Smooth muscle cell (in vitro differentiated cells): Measurements from ENCODE around the gene LUZP2. TPM values are rescaled to one million over a fixed set of nuclear protein-coding genes. Genes with fewer than 3 reads are reported as not detected.

Experiments used
- DNase-seq: peaks from one replicate; lab custom pipeline; 2025; ENCODE audit not compliant: unreplicated experiment; lab: John Stamatoyannopoulos, UW
- H2AFZ ChIP-seq: fragments of 200-600 bp; sonication (generic); 2 replicates; pipeline ENCODE4 v1.6.0; 2016; ENCODE audit warnings: antibody characterized with exemption, low read depth, mild to moderate bottlenecking
- H3F3A ChIP-seq: fragments of 200-600 bp; sonication (generic); 2 replicates; pipeline ENCODE4 v1.6.0; 2017; ENCODE audit warnings: antibody characterized with exemption, low read depth
- H3K27ac ChIP-seq: fragments of 200-600 bp; sonication (generic); 2 replicates; pipeline ENCODE4 v1.5.1; 2016; ENCODE audit warnings: low read depth, mild to moderate bottlenecking
- H3K27me3 ChIP-seq: fragments of 200-600 bp; sonication (generic); 2 replicates; pipeline ENCODE4 v1.6.1; 2016; ENCODE audit warnings: low read depth, mild to moderate bottlenecking
- H3K36me3 ChIP-seq: fragments of 200-600 bp; sonication (generic); 2 replicates; pipeline ENCODE4 v1.5.1; 2016; ENCODE audit warnings: low read depth
- H3K4me1 ChIP-seq: fragments of 200-600 bp; sonication (generic); 2 replicates; pipeline ENCODE4 v1.5.1; 2016; ENCODE audit warnings: low read depth
- H3K4me2 ChIP-seq: fragments of 200-600 bp; sonication (generic); 2 replicates; pipeline ENCODE4 v1.6.0; 2016; ENCODE audit warnings: mild to moderate bottlenecking
- H3K4me3 ChIP-seq: fragments of 200-600 bp; sonication (generic); 2 replicates; pipeline ENCODE4 v1.5.1; 2016; ENCODE audit warnings: mild to moderate bottlenecking
- H3K79me2 ChIP-seq: fragments of 200-600 bp; sonication (generic); 2 replicates; pipeline ENCODE4 v1.6.0; 2016; ENCODE audit warnings: low read depth, mild to moderate bottlenecking
- H3K9ac ChIP-seq: fragments of 200-600 bp; sonication (generic); 2 replicates; pipeline ENCODE4 v1.6.0; 2016; ENCODE audit warnings: low read depth
- H3K9me3 ChIP-seq: fragments of 200-600 bp; sonication (generic); replicated peaks from 2 replicates; pipeline ENCODE4 v1.5.1; 2016; ENCODE audit warnings: low read depth
- H4K20me1 ChIP-seq: fragments of 200-600 bp; sonication (generic); 2 replicates; pipeline ENCODE4 v1.6.0; 2016; ENCODE audit warnings: low read depth
- CTCF ChIP-seq: fragments of 200-600 bp; sonication (generic); IDR thresholded peaks from 2 replicates; pipeline ENCODE4 v1.5.1; 2017; ENCODE audit warnings: borderline replicate concordance, mild to moderate bottlenecking, antibody characterized with exemption; ENCODE audit not compliant: insufficient read depth, poor library complexity, severe bottlenecking
- WGBS: methylation state at CpG from one replicate; pipeline ENCODE4 v1.1.7; 2016; ENCODE audit warnings: low lambda C conversion rate; 5-methylcytosine and 5-hydroxymethylcytosine counted together
- polyA plus RNA-seq: library from polyadenylated mRNA; unstranded; fragments of >200 nt; fragmentation: Nextera tagmentation; extraction: Ambion mirVana; gene quantifications from 2 replicates; pipeline ENCODE4 v1.2.1, GENCODE V29; 2016
- total RNA-seq: library from RNA; depleted of rRNA; stranded (reverse); fragments of >200 nt; gene quantifications from 2 replicates; pipeline ENCODE4 v1.2.3, GENCODE V29; 2014

The LUZP2 gene
- total and polyA plus RNA-seq, 2 experiments from 2014 or later = 1.1 to 1.3 TPM

DNA sequence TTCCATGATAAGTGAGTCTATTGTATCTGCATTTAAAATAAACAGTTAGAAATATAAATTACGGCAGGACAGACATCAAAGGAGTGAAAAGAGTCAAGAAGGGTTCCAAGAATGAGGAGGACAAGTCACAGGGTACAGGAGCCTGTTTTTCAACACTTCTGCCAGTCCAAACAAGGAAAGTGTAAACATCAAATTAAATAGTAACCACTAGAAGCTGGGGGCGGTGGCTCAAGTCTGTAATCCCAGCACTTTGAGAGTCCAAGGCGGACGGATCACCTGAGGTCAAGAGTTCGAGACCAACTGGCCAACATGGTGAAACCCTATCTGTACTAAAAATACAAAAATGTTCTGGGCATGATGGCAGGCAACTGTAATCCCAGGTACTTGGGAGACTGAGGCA, 219.6 kb downstream of the LUZP2 start:
- Histone ChIP-seq H3K4me3 (no peak overlapping the region), H2AFZ (no peak overlapping the region), H4K20me1 (no peaks in the 10 kb centered on the region), H3K4me1 (no peaks in the 10 kb centered on the region), H3K27ac (no peak overlapping the region), H3K4me2 (no peak overlapping the region), H3K9ac (no peak overlapping the region), H3K36me3 (no peaks in the 10 kb centered on the region), H3F3A (no peaks in the 10 kb centered on the region), H3K79me2 (no peaks in the 10 kb centered on the region), H3K27me3 (no peaks in the 10 kb centered on the region), H3K9me3 (no peaks in the 10 kb centered on the region)
- 93% methylated on average over 5 of the region's 5 CpGs for WGBS
- DNase-seq = no peak
- no peak for TF ChIP-seq CTCF

DNA sequence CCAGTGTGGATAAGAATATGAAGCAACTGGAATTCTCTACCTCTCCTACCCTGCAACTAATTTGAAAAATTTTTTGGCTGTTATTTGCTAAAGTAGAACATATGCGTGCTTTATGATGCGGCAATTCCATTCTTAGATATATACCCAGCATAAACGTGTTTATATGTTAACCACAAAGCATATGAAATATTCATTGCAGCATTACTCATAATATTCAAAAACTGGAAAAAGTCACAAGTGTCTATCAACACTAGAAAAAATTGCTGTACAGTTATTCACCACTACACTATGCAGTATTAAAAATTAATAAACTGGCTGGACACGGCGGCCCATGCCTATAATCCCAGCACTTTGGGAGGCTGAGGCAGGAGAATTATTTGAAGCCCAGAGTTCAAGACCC, 226.4 kb downstream of the LUZP2 start:
- Histone ChIP-seq H3K4me1 (no peaks in the 10 kb centered on the region), H3F3A (no peaks in the 10 kb centered on the region), H3K9ac (no peak overlapping the region), H4K20me1 (no peaks in the 10 kb centered on the region), H3K4me3 (no peak overlapping the region), H2AFZ (no peak overlapping the region), H3K9me3 (no peaks in the 10 kb centered on the region), H3K36me3 (no peaks in the 10 kb centered on the region), H3K4me2 (no peak overlapping the region), H3K27ac (no peak overlapping the region), H3K79me2 (no peaks in the 10 kb centered on the region), H3K27me3 (no peaks in the 10 kb centered on the region)
- DNase-seq = no peak
- no peak for TF ChIP-seq CTCF
- WGBS = 97% methylated on average over 5 of the region's 5 CpGs

DNA sequence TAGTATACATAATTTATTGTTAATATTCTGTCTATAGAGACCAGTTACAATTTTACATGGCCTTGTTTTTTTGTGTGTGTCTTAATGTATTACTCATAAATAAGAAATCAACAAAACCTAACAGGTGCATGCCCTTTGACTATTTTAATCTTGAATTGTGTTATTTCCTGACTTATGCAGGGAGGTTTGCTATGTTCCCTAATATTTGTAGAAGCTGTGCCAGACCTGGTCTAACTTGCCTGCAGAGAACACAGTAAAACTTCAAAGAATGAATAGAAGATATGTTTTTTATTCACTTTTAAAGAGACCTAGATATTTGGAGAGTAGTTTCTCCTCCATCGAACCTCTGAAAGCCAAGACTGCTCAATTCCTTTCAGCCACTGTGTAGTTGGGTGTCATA, 234.7 kb downstream of the LUZP2 start:
- Histone ChIP-seq H3K4me1 (no peaks in the 10 kb centered on the region), H3K9me3 (no peaks in the 10 kb centered on the region), H4K20me1 (no peaks in the 10 kb centered on the region), H3K79me2 (no peaks in the 10 kb centered on the region), H3K9ac (no peak overlapping the region), H3K36me3 (no peaks in the 10 kb centered on the region), H3K4me3 (no peak overlapping the region), H3K27ac (no peak overlapping the region), H3K4me2 (no peak overlapping the region), H2AFZ (no peak overlapping the region), H3K27me3 (no peaks in the 10 kb centered on the region), H3F3A (no peaks in the 10 kb centered on the region)
- 82% methylated on average over 1 of the region's 1 CpG for WGBS
- no peak for TF ChIP-seq CTCF
- DNase-seq = no peak

- TF ChIP-seq CTCF = no peak
- no peaks in the 10 kb centered on the region for H3F3A ChIP-seq
- no peaks in the 10 kb centered on the region for H3K9me3 ChIP-seq
- WGBS = 47% methylated on average over 3 of the region's 3 CpGs
- no peaks in the 10 kb centered on the region for H3K79me2 ChIP-seq
- no peaks in the 10 kb centered on the region for H3K4me1 ChIP-seq
- H2AFZ ChIP-seq = no peak overlapping the region
- DNase-seq = no peak
- H3K27ac ChIP-seq = no peak overlapping the region
- no peaks in the 10 kb centered on the region for H4K20me1 ChIP-seq
- H3K36me3 ChIP-seq = no peaks in the 10 kb centered on the region
- no peaks in the 10 kb centered on the region for H3K27me3 ChIP-seq
- H3K9ac ChIP-seq = no peak overlapping the region
- H3K4me3 ChIP-seq = no peak overlapping the region
- no peak overlapping the region for H3K4me2 ChIP-seq
These were observed 237.9 kb downstream of the LUZP2 start for GRCh38 chr11:24734742-24735237.
